HepG2 (cell line): ENCODE results near the gene LGALS3. TPM values are rescaled to one million over a fixed set of nuclear protein-coding genes. Genes with fewer than 3 reads are reported as not detected.

Experiments used
- ATAC-seq: fragments of 200-7000 bp; cut with Tn5 transposase; 3 replicates; pipeline ENCODE4 v1.9.1; 2020; ENCODE audit warnings: mild to moderate bottlenecking, moderate library complexity
- BruUV-seq: library from RNA; stranded (reverse); fragments of 400-500 nt; replicated peaks from 2 replicates; lab custom pipeline; 2021; lab: Mats Ljungman, UMichigan
- CTCF ChIA-PET: fragments of 300-600 bp; formaldehyde crosslinking; extraction: SDS; loops from one replicate; lab custom pipeline; 2021; ENCODE audit warnings: low total read pairs, inconsistent platforms, low intra/inter-chr PET ratio; lab: Yijun Ruan, JAX
- POLR2A ChIA-PET: fragments of 350-600 bp; sonication (Branson Sonifier 250); formaldehyde crosslinking; loops from one replicate; lab custom pipeline; 2020; ENCODE audit warnings: antibody characterized with exemption, inconsistent platforms; lab: Yijun Ruan, JAX
- DNase-seq: peaks from one replicate; pipeline ENCODE4 v3.0.0-alpha.2; 2015; ENCODE audit warnings: low spot score
- FAIRE-seq: peaks from 3 replicates; lab custom pipeline; 2011; peaks lifted over from hg19 to GRCh38; lab: Jason Lieb, UNC
- H2AFZ ChIP-seq: one replicate; pipeline ENCODE4 v1.6.1; 2011; ENCODE audit warnings: low read length, inconsistent platforms
- H3K27ac ChIP-seq: fragments of 300-600 bp; 3 replicates; pipeline ENCODE4 v1.8.0; 2011; ENCODE audit warnings: mixed run types, mild to moderate bottlenecking, mixed read lengths, low read length, inconsistent platforms; ENCODE audit not compliant: insufficient read depth; ENCODE audit errors: extremely low read length
- H3K27me3 ChIP-seq, 2 experiments: fragments of 200-600 bp in 1 of 2; 2 replicates in 1 of 2; 3 replicates in 1 of 2; pipeline versions ENCODE4 v1.6.0 to v1.8.0; 2011; ENCODE audit warnings: low read length in 2 of 2, mild to moderate bottlenecking in 2 of 2, moderate library complexity in 2 of 2, inconsistent platforms in 1 of 2; ENCODE audit not compliant: insufficient read depth in 2 of 2, control insufficient read depth in 1 of 2
- H3K36me3 ChIP-seq, 2 experiments: fragments of 200-600 bp in 1 of 2; replicated peaks in 1 of 2; 2 replicates in 1 of 2; 3 replicates in 1 of 2; pipeline versions ENCODE4 v1.5.1 to v1.8.0; 2011; ENCODE audit warnings: low read length in 2 of 2, inconsistent platforms in 1 of 2; ENCODE audit not compliant: insufficient read depth in 2 of 2, control insufficient read depth in 1 of 2
- H3K4me1 ChIP-seq: 2 replicates; pipeline ENCODE4 v1.5.1; 2012; ENCODE audit warnings: low read length, inconsistent platforms; ENCODE audit not compliant: insufficient read depth
- H3K4me2 ChIP-seq: 2 replicates; pipeline ENCODE4 v1.6.0; 2011; ENCODE audit warnings: low read depth, low read length, inconsistent platforms
- H3K4me3 ChIP-seq, 3 experiments: fragments of 200-600 bp in 1 of 3; sonication (generic), shearing (Covaris generic) in 1 of 3; replicated peaks in 1 of 3; 2 replicates each; pipeline ENCODE4 v1.5.1; 2011 to 2016; ENCODE audit warnings: low read length in 3 of 3, inconsistent platforms in 2 of 3, low read depth in 2 of 3, mild to moderate bottlenecking in 2 of 3, control low read depth in 1 of 3, mixed read lengths in 1 of 3; ENCODE audit not compliant: insufficient read depth in 1 of 3
- H3K79me2 ChIP-seq: one replicate; pipeline ENCODE4 v1.6.1; 2011; ENCODE audit warnings: low read length, inconsistent platforms; ENCODE audit not compliant: insufficient read depth
- H3K9ac ChIP-seq: 2 replicates; pipeline ENCODE4 v1.6.0; 2011; ENCODE audit warnings: mild to moderate bottlenecking, low read depth, low read length, inconsistent platforms; ENCODE audit not compliant: insufficient read depth
- H3K9me3 ChIP-seq: 2 replicates; pipeline ENCODE4 v1.5.1; 2012; ENCODE audit warnings: mild to moderate bottlenecking, low read length
- H4K20me1 ChIP-seq: 2 replicates; pipeline ENCODE4 v1.6.0; 2011; ENCODE audit warnings: inconsistent platforms, mild to moderate bottlenecking, low read length, moderate library complexity; ENCODE audit not compliant: insufficient read depth
- CBX5 ChIP-seq: sonication (generic); formaldehyde crosslinking; IDR thresholded peaks from 2 replicates; pipeline ENCODE4 v1.4.0; 2020; ENCODE audit warnings: missing genetic modification reagents, borderline replicate concordance
- CCDC6 ChIP-seq: sonication (generic); formaldehyde crosslinking; IDR thresholded peaks from 2 replicates; pipeline ENCODE4 v1.8.1; 2022; ENCODE audit warnings: mild to moderate bottlenecking, missing genetic modification reagents, moderate library complexity
- DNMT3B ChIP-seq: conservative IDR thresholded peaks from 2 replicates; pipeline ENCODE4 v1.6.1; 2016; ENCODE audit warnings: missing biosample characterization, control low read depth
- GPN1 ChIP-seq: sonication (generic); formaldehyde crosslinking; IDR thresholded peaks from 2 replicates; pipeline ENCODE4 v1.5.1; 2020; ENCODE audit warnings: missing genetic modification reagents, borderline replicate concordance
- KDM2A ChIP-seq: sonication (generic); formaldehyde crosslinking; IDR thresholded peaks from 2 replicates; pipeline ENCODE4 v1.4.0; 2020; ENCODE audit warnings: low read depth, missing genetic modification reagents, borderline replicate concordance
- KDM5A ChIP-seq: fragments of 200-600 bp; sonication (generic); IDR thresholded peaks from 2 replicates; pipeline ENCODE4 v1.7.0; 2018; ENCODE audit warnings: antibody characterized with exemption, mild to moderate bottlenecking, low read length, borderline replicate concordance
- MLLT10 ChIP-seq: sonication (generic); formaldehyde crosslinking; IDR thresholded peaks from 2 replicates; pipeline ENCODE4 v1.4.0; 2020; ENCODE audit warnings: missing genetic modification reagents
- RBAK ChIP-seq: sonication (generic); formaldehyde crosslinking; IDR thresholded peaks from 2 replicates; pipeline ENCODE4 v1.5.1; 2020; ENCODE audit warnings: mild to moderate bottlenecking, missing genetic modification reagents
- RBFOX2 ChIP-seq: fragments of 200-400 bp; formaldehyde crosslinking; IDR thresholded peaks from 2 replicates; pipeline ENCODE4 v1.6.1; 2017; ENCODE audit warnings: low read depth, mild to moderate bottlenecking, low read length
- RELA ChIP-seq: sonication (generic); formaldehyde crosslinking; IDR thresholded peaks from 2 replicates; pipeline ENCODE4 v1.4.0; 2020; ENCODE audit warnings: missing genetic modification reagents
- ZBTB7A ChIP-seq: sonication (generic); formaldehyde crosslinking; IDR thresholded peaks from 2 replicates; pipeline ENCODE4 v1.8.0; 2022; ENCODE audit warnings: mild to moderate bottlenecking, missing genetic modification reagents
- ZNF224 ChIP-seq: sonication (generic); formaldehyde crosslinking; IDR thresholded peaks from 2 replicates; pipeline ENCODE4 v1.5.0; 2020; ENCODE audit warnings: mild to moderate bottlenecking, missing genetic modification reagents
- ZNF326 ChIP-seq: sonication (generic); formaldehyde crosslinking; IDR thresholded peaks from 2 replicates; pipeline ENCODE4 v1.4.0; 2020; ENCODE audit warnings: missing genetic modification reagents, borderline replicate concordance
- ZNF597 ChIP-seq: sonication (generic); formaldehyde crosslinking; IDR thresholded peaks from 2 replicates; pipeline ENCODE4 v1.5.0; 2020; ENCODE audit warnings: missing genetic modification reagents
- ZNF687 ChIP-seq: sonication (generic); formaldehyde crosslinking; IDR thresholded peaks from 2 replicates; pipeline ENCODE4 v1.5.1; 2020; ENCODE audit warnings: mild to moderate bottlenecking, missing genetic modification reagents, moderate library complexity
- WGBS: methylation state at CpG from one replicate; pipeline ENCODE4 v1.1.6; 2017; ENCODE audit warnings: low lambda C conversion rate; 5-methylcytosine and 5-hydroxymethylcytosine counted together
- in situ Hi-C: cut with HindIII; loops from 2 replicates; pipeline ENCODE4 v1.10.0; 2017; ENCODE audit warnings: low pct_unique_long_range_greater_than_20kb; ENCODE audit not compliant: extremely low pct_ligation_motif_present
- intact Hi-C: fragments of 100-400 bp; cut with micrococcal nuclease; formaldehyde crosslinking; loops from one replicate; pipeline ENCODE4 v1.10.0; 2022; ENCODE audit not compliant: unreplicated experiment
- polyA plus RNA-seq, 8 experiments: library from polyadenylated mRNA; depleted of rRNA in 3 of 8; stranded (reverse) in 7 of 8; unstranded in 1 of 8; fragments of >200 nt; fragmentation: Illumina TruSeq in 4 of 8; extraction: Trizol in 4 of 8; gene quantifications; 2 replicates each; pipeline versions ENCODE4 v1.2.1 to v1.2.3, GENCODE V29; 2011 to 2016; ENCODE audit warnings: low read depth in 4 of 8, missing spikeins in 1 of 8, mixed read lengths in 1 of 8; ENCODE audit not compliant: insufficient read depth in 1 of 8
- total RNA-seq, 5 experiments: library from RNA; depleted of rRNA; stranded (reverse); fragments of >200 nt; fragmentation: Illumina TruSeq; extraction: Trizol; gene quantifications; 2 replicates each; pipeline ENCODE4 v1.2.3, GENCODE V29; 2016; ENCODE audit warnings: low read depth in 1 of 5
- TF ChIP-seq, protein P1 (sequence below): sonication (generic); formaldehyde crosslinking; IDR thresholded peaks from 2 replicates; pipeline ENCODE4 v1.5.0; 2020; ENCODE audit warnings: mild to moderate bottlenecking, missing genetic modification reagents

Gene LGALS3
- total and polyA plus RNA-seq, 2 of the 13 experiments (the other 11 are each of a cell fraction or from before 2014, with no cell fraction given): 5.0 to 97.4 TPM

- Histone ChIP-seq H3K27ac (no peak overlapping the region), H3K36me3 (no peaks in the 10 kb centered on the region), H3K9me3 (no peaks in the 10 kb centered on the region), H3K9ac (no peak overlapping the region), H3K4me1 (peaks cover 82% of the 10 kb centered on the region), H3K27me3 (no peaks in the 10 kb centered on the region), H3K4me3 (no peak overlapping the region), H4K20me1 (no peaks in the 10 kb centered on the region), H3K4me2 (no peak overlapping the region), H2AFZ (no peak overlapping the region), H3K79me2 (no peaks in the 10 kb centered on the region)
- POLR2A ChIA-PET: interaction anchor here (1.3 kb wide), 1 partner anchor 15 kb away, joined by 3 read pairs; no protein-coding TSS in a partner anchor
- no TSS peak for BruUV-seq
- DNase-seq (no peak), FAIRE-seq (no peak), ATAC-seq (no peak)
- CTCF ChIA-PET: no interaction called here
- intact Hi-C loops (no loop called here), in situ Hi-C loops (no loop called here)
- 77% methylated on average over 3 of the region's 3 CpGs for WGBS
- TF ChIP-seq CBX5 (no peak), KDM5A (no peak), ZNF687 (CRISPR knock-in tag) (no peak), ZNF597 (no peak), RBFOX2 (no peak), KDM2A (CRISPR knock-in tag) (no peak), ZBTB7A (no peak), ZNF224 (CRISPR knock-in tag) (no peak), ZNF326 (CRISPR knock-in tag) (no peak), RELA (CRISPR knock-in tag) (no peak), CCDC6 (no peak), DNMT3B (CRISPR knock-in tag) (no peak), GPN1 (CRISPR knock-in tag) (no peak), MLLT10 (CRISPR knock-in tag) (no peak), RBAK (CRISPR knock-in tag) (no peak)
- TF ChIP-seq, protein P1, sequence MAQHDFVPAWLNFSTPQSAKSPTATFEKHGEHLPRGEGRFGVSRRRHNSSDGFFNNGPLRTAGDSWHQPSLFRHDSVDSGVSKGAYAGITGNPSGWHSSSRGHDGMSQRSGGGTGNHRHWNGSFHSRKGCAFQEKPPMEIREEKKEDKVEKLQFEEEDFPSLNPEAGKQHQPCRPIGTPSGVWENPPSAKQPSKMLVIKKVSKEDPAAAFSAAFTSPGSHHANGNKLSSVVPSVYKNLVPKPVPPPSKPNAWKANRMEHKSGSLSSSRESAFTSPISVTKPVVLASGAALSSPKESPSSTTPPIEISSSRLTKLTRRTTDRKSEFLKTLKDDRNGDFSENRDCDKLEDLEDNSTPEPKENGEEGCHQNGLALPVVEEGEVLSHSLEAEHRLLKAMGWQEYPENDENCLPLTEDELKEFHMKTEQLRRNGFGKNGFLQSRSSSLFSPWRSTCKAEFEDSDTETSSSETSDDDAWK (CRISPR knock-in tag): no peak
Observed at GRCh38 chr14:55118761-55119160, 10.3 kb upstream of the LGALS3 start.
